GM10266 (cell line): ENCODE measurements around the gene EFEMP1.

Experiments
- DNase-seq: peaks from one replicate; pipeline ENCODE4 v3.0.0; 2012; ENCODE audit errors: extremely low spot score
- TF ChIP-seq, protein P1 (sequence below): IDR thresholded peaks from 2 replicates; pipeline ENCODE4 v1.5.1; 2012; ENCODE audit warnings: mild to moderate bottlenecking, low read depth; ENCODE audit not compliant: control insufficient read depth, insufficient read depth; ENCODE audit errors: missing control alignments

Gene EFEMP1

GRCh38 chr2:55882954-55883353 is 40.6 kb downstream of the EFEMP1 start:
- DNase-seq: no peak
- TF ChIP-seq, protein P1, sequence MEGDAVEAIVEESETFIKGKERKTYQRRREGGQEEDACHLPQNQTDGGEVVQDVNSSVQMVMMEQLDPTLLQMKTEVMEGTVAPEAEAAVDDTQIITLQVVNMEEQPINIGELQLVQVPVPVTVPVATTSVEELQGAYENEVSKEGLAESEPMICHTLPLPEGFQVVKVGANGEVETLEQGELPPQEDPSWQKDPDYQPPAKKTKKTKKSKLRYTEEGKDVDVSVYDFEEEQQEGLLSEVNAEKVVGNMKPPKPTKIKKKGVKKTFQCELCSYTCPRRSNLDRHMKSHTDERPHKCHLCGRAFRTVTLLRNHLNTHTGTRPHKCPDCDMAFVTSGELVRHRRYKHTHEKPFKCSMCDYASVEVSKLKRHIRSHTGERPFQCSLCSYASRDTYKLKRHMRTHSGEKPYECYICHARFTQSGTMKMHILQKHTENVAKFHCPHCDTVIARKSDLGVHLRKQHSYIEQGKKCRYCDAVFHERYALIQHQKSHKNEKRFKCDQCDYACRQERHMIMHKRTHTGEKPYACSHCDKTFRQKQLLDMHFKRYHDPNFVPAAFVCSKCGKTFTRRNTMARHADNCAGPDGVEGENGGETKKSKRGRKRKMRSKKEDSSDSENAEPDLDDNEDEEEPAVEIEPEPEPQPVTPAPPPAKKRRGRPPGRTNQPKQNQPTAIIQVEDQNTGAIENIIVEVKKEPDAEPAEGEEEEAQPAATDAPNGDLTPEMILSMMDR: no peak

DNA sequence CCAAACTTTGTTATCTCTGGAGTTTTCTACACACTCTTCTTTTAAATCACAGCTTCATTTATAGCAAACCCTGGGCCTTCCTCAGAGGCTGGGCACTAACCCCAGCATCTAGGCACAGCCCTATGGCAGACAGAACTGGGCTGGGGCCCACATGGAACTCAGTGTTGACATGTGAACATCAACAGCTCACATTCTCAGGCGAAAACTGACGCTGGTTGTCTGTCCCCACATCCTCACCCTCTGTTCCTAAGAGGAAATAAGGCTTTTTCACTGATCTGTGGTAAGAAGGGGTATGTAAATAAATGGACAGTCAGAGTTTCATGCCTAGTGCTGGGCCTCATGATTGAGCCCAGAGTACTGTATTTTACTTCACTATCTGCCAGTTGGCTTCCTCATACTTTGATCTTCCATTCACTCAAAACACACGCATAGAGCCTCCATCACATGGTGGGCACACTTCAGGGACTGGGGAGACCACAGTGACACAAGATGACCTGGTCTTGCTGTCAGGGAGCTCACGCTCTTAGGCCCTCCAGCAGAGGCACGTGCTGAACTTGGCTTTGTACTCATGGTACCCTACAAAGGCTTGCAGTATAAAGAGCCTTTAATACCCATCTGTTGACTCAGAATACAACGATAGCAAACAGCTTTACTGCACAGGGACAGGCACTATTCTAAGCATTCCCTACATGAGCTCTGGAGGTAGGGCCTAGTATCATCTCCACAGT is 43.0 kb downstream of the EFEMP1 start:
- TF ChIP-seq, protein P1: no peak
- DNase-seq: no peak

- no peak for DNase-seq
- TF ChIP-seq, protein P1: no peak
These were observed 43.6 kb downstream of the EFEMP1 start for GRCh38 chr2:55879976-55880375.

- DNase-seq: no peak
These were observed 46.5 kb downstream of the EFEMP1 start for GRCh38 chr2:55877087-55877436.

GRCh38 chr2:55876429-55877086 is 47.0 kb downstream of the EFEMP1 start:
- TF ChIP-seq, protein P1: no peak
- no peak for DNase-seq

More at GRCh38 chr2:55877087-55877436, 46.5 kb downstream of the EFEMP1 start:
- TF ChIP-seq, protein P1: no peak

DNA sequence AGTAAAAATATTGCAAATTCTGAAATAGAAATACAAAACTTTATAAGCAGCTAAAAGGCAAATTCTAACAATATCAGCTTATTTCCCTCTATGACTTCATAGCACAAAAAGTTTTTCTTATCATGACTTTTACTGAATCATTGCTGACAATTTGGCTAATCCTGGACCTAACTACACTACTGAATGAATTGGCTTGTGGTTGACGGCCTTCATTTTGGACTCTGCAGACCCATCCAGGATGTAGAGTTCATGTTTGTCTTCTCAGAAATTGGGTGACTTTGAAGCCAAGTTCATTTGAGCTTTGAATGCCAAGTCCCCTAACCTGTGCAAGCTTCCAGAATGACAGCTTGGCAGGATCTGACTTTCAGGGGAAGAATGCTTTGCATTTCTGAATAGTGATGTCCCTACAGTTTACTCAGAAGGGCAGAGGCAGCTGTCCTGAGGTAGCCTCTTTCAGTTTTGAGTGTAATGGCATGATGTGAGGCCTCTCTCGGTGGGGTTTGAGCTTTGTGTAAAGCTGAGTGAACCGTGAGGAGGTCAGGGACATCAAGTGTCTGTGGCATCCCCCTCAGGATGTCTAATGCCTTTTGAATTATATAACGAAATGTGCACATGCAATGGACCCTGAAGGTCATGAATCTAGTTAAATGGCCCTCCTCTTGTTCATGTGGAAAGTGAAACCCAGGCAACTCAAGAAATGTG is 48.0 kb downstream of the EFEMP1 start:
- no peak for DNase-seq
- TF ChIP-seq, protein P1: no peak
